Mammary epithelial cell (primary cell): ENCODE measurements around the gene PUDP.

Source experiments
- EZH2 ChIP-seq: IDR thresholded peaks from 2 replicates; pipeline ENCODE4 v1.6.1; 2012; ENCODE audit warnings: low read length, inconsistent platforms, borderline replicate concordance
- TF ChIP-seq, protein P1 (sequence below), 2 donors: IDR thresholded peaks in 1 of 2; conservative IDR thresholded peaks in 1 of 2; 2 replicates each; pipeline ENCODE4 v1.5.1; 2011 to 2012; ENCODE audit warnings: inconsistent platforms in 2 of 2, low read length in 2 of 2, mild to moderate bottlenecking in 2 of 2, control low read depth in 1 of 2, low read depth in 1 of 2; ENCODE audit not compliant: insufficient read depth in 1 of 2; ENCODE audit errors: extremely low read depth in 1 of 2

- TF ChIP-seq, protein P1, sequence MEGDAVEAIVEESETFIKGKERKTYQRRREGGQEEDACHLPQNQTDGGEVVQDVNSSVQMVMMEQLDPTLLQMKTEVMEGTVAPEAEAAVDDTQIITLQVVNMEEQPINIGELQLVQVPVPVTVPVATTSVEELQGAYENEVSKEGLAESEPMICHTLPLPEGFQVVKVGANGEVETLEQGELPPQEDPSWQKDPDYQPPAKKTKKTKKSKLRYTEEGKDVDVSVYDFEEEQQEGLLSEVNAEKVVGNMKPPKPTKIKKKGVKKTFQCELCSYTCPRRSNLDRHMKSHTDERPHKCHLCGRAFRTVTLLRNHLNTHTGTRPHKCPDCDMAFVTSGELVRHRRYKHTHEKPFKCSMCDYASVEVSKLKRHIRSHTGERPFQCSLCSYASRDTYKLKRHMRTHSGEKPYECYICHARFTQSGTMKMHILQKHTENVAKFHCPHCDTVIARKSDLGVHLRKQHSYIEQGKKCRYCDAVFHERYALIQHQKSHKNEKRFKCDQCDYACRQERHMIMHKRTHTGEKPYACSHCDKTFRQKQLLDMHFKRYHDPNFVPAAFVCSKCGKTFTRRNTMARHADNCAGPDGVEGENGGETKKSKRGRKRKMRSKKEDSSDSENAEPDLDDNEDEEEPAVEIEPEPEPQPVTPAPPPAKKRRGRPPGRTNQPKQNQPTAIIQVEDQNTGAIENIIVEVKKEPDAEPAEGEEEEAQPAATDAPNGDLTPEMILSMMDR (conservative IDR thresholded peaks at IDR 0.05 in 1 of 2, IDR thresholded peaks at IDR 0.05 in 1 of 2; ENCODE audit: extremely low read depth in 1 of 2, insufficient read depth in 1 of 2, low read depth in 1 of 2, low read length in 2 of 2), result no peak
- TF ChIP-seq EZH2, result no peak
Measured at GRCh38 chrX:7111518-7111917, 36.4 kb downstream of the PUDP start.
